IMR-90 (cell line): Measurements from ENCODE around the gene ATOH8.

Source experiments
- TF ChIP-seq, protein P1 (sequence below): fragments of 150-350 bp; IDR thresholded peaks from 2 replicates; pipeline ENCODE4 v1.6.1; 2017; ENCODE audit warnings: mild to moderate bottlenecking, antibody characterized with exemption, low read length, low read depth
- TF ChIP-seq, protein P2 (sequence below): conservative IDR thresholded peaks from 2 replicates; pipeline ENCODE4 v1.5.1; 2012; ENCODE audit warnings: mild to moderate bottlenecking, low read depth, low read length, improper control_type of control experiment

DNA sequence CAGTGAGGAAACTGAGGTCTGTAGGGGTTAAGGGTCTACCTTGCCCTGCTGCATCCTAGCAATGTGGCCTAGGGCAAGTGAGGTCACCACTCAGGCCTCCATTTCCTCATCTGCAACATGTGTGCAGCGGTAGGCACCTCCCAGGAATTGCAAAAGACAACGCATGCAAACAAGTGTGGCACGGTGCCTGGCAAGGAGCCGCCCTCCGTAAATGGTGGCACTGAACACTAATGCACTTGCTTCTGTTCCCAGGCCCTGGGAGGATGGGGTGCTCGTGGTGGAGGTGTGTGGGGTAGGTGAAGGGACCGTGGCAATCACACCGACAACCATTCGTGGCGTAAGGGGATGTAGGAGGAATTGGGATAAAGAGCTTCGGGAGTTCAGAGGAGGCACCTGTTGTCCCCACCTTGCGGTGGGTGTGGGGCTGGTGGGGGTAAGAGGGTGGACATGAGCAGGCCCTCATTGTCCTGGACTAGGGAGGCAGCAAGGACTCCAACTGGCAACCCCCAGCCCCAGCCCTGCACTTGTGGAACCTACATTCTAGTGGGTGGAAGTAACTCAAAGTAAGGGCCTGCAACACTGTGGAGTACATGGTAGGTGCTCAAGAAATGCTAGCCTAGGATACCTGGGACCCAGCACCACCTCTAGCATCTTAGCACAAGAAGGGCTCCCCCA is 26.0 kb downstream of the ATOH8 start:
- TF ChIP-seq, protein P1, sequence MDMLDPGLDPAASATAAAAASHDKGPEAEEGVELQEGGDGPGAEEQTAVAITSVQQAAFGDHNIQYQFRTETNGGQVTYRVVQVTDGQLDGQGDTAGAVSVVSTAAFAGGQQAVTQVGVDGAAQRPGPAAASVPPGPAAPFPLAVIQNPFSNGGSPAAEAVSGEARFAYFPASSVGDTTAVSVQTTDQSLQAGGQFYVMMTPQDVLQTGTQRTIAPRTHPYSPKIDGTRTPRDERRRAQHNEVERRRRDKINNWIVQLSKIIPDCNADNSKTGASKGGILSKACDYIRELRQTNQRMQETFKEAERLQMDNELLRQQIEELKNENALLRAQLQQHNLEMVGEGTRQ = no peak
- TF ChIP-seq, protein P2, sequence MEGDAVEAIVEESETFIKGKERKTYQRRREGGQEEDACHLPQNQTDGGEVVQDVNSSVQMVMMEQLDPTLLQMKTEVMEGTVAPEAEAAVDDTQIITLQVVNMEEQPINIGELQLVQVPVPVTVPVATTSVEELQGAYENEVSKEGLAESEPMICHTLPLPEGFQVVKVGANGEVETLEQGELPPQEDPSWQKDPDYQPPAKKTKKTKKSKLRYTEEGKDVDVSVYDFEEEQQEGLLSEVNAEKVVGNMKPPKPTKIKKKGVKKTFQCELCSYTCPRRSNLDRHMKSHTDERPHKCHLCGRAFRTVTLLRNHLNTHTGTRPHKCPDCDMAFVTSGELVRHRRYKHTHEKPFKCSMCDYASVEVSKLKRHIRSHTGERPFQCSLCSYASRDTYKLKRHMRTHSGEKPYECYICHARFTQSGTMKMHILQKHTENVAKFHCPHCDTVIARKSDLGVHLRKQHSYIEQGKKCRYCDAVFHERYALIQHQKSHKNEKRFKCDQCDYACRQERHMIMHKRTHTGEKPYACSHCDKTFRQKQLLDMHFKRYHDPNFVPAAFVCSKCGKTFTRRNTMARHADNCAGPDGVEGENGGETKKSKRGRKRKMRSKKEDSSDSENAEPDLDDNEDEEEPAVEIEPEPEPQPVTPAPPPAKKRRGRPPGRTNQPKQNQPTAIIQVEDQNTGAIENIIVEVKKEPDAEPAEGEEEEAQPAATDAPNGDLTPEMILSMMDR = no peak
